SK-N-SH (cell line): ENCODE measurements around the gene NSF. TPM values are rescaled to one million over a fixed set of nuclear protein-coding genes. Genes with fewer than 3 reads are reported as not detected.

ENCODE experiments used
- CTCF ChIA-PET: fragments of 300-600, 350-600 bp; formaldehyde crosslinking; extraction: SDS; loops from one replicate; lab custom pipeline; 2021; lab: Yijun Ruan, JAX
- POLR2A ChIA-PET: fragments of 350-600 bp; sonication (Branson Sonifier 250); formaldehyde crosslinking; extraction: SDS; loops from one replicate; lab custom pipeline; 2020; ENCODE audit warnings: antibody characterized with exemption, inconsistent platforms; lab: Yijun Ruan, JAX
- DNase-seq: peaks from one replicate; pipeline ENCODE4 v3.0.0; 2012
- H2AFZ ChIP-seq: fragments of 200-600 bp; sonication (generic); 2 replicates; pipeline ENCODE4 v1.8.1; 2016; ENCODE audit warnings: antibody characterized with exemption, mild to moderate bottlenecking, low read depth
- H3F3A ChIP-seq: fragments of 200-600 bp; sonication (generic); replicated peaks from 2 replicates; pipeline ENCODE3; 2016; ENCODE audit warnings: antibody characterized with exemption, mild to moderate bottlenecking; ENCODE audit not compliant: insufficient read depth
- H3K27ac ChIP-seq, 2 experiments: fragments of 200-500 bp in 1 of 2; fragments of 200-600 bp in 1 of 2; sonication (Bioruptor generic) in 1 of 2; sonication (generic), shearing (Covaris generic) in 1 of 2; 2 replicates each; pipeline versions ENCODE4 v1.5.1 to v1.6.1; 2014 to 2016; ENCODE audit warnings: low read depth in 2 of 2, inconsistent platforms in 1 of 2, low read length in 1 of 2, mild to moderate bottlenecking in 1 of 2, mixed read lengths in 1 of 2
- H3K27me3 ChIP-seq: fragments of 200-600 bp; sonication (generic), shearing (Covaris generic); 2 replicates; pipeline ENCODE4 v1.6.1; 2016; ENCODE audit warnings: mixed run types; ENCODE audit not compliant: insufficient read depth
- H3K36me3 ChIP-seq, 2 experiments: fragments of 200-500 bp in 1 of 2; fragments of 200-600 bp in 1 of 2; sonication (Bioruptor generic) in 1 of 2; sonication (generic) in 1 of 2; replicated peaks in 1 of 2; 2 replicates each; pipeline versions ENCODE3 to v1.5.1; 2014 to 2016; ENCODE audit warnings: low read length in 1 of 2, mild to moderate bottlenecking in 1 of 2; ENCODE audit not compliant: insufficient read depth in 2 of 2, control insufficient read depth in 1 of 2
- H3K4me1 ChIP-seq, 2 experiments: fragments of 200-500 bp in 1 of 2; fragments of 200-600 bp in 1 of 2; sonication (Bioruptor generic) in 1 of 2; sonication (generic), shearing (Covaris generic) in 1 of 2; 2 replicates each; pipeline versions ENCODE4 v1.5.1 to v1.6.1; 2014 to 2016; ENCODE audit warnings: low read depth in 1 of 2, low read length in 1 of 2, mixed run types in 1 of 2; ENCODE audit not compliant: insufficient read depth in 2 of 2, control insufficient read depth in 1 of 2
- H3K4me2 ChIP-seq: fragments of 200-600 bp; sonication (generic), shearing (Covaris generic); 2 replicates; pipeline ENCODE4 v1.6.1; 2017; ENCODE audit warnings: mixed run types
- H3K4me3 ChIP-seq, 2 experiments: fragments of 200-500 bp in 1 of 2; fragments of 200-600 bp in 1 of 2; sonication (Bioruptor generic) in 1 of 2; sonication (generic), shearing (Covaris generic) in 1 of 2; 2 replicates each; pipeline versions ENCODE4 v1.5.1 to v1.8.1; 2014 to 2016; ENCODE audit warnings: low read depth in 2 of 2, inconsistent platforms in 1 of 2, low read length in 1 of 2, mild to moderate bottlenecking in 1 of 2, mixed read lengths in 1 of 2, moderate library complexity in 1 of 2
- H3K79me2 ChIP-seq: fragments of 200-600 bp; sonication (generic); 2 replicates; pipeline ENCODE4 v1.8.1; 2017; ENCODE audit warnings: mild to moderate bottlenecking; ENCODE audit not compliant: insufficient read depth
- H3K9ac ChIP-seq: fragments of 200-600 bp; sonication (generic); 2 replicates; pipeline ENCODE4 v1.6.1; 2017; ENCODE audit warnings: mixed run types
- H3K9me2 ChIP-seq: fragments of 200-600 bp; sonication (generic); 2 replicates; pipeline ENCODE4 v1.6.1; 2017; ENCODE audit warnings: mixed run types
- H3K9me3 ChIP-seq: fragments of 200-600 bp; sonication (generic); 2 replicates; pipeline ENCODE4 v1.6.1; 2017; ENCODE audit warnings: mixed run types, mild to moderate bottlenecking, moderate library complexity
- H4K20me1 ChIP-seq: fragments of 200-600 bp; sonication (generic); 2 replicates; pipeline ENCODE4 v1.6.1; 2017; ENCODE audit warnings: mild to moderate bottlenecking, mixed run types; ENCODE audit not compliant: insufficient read depth
- CHD2 ChIP-seq: fragments of 150-350 bp; IDR thresholded peaks from 2 replicates; pipeline ENCODE4 v1.6.1; 2018; ENCODE audit warnings: low read length; ENCODE audit not compliant: partially characterized antibody
- CTCF ChIP-seq: fragments of 200-600 bp; sonication (generic); IDR thresholded peaks from 2 replicates; pipeline ENCODE4 v1.6.1; 2017; ENCODE audit warnings: antibody characterized with exemption, mild to moderate bottlenecking, moderate library complexity
- EZH2phosphoT487 ChIP-seq: fragments of 200-600 bp; sonication (generic); IDR thresholded peaks from 2 replicates; pipeline ENCODE4 v1.6.1; 2017; ENCODE audit warnings: low read depth, mixed run types, mild to moderate bottlenecking, antibody characterized with exemption, moderate library complexity, borderline replicate concordance
- FOSL2 ChIP-seq: IDR thresholded peaks from 2 replicates; pipeline ENCODE4 v1.4.0; 2012; ENCODE audit warnings: low read depth, mild to moderate bottlenecking, moderate library complexity, borderline replicate concordance
- FOXJ3 ChIP-seq: sonication (generic); formaldehyde crosslinking; IDR thresholded peaks from 2 replicates; pipeline ENCODE4 v1.5.1; 2020; ENCODE audit warnings: mild to moderate bottlenecking, missing genetic modification reagents
- GABPA ChIP-seq: IDR thresholded peaks from 2 replicates; pipeline ENCODE4 v1.4.0; 2012; ENCODE audit warnings: low read depth, mild to moderate bottlenecking
- GATA2 ChIP-seq: sonication (generic); formaldehyde crosslinking; IDR thresholded peaks from 2 replicates; pipeline ENCODE4 v1.5.0; 2020; ENCODE audit warnings: mild to moderate bottlenecking, missing genetic modification reagents
- IRF3 ChIP-seq: fragments of 150-350 bp; IDR thresholded peaks from 2 replicates; pipeline ENCODE4 v1.6.1; 2016; ENCODE audit warnings: mild to moderate bottlenecking, low read depth, low read length
- MEF2A ChIP-seq: IDR thresholded peaks from 2 replicates; pipeline ENCODE4 v1.4.0; 2012; ENCODE audit warnings: low read depth, borderline replicate concordance
- MXI1 ChIP-seq: IDR thresholded peaks from 2 replicates; pipeline ENCODE4 v1.6.1; 2012; ENCODE audit warnings: mild to moderate bottlenecking, low read depth, low read length, improper control_type of control experiment
- NRF1 ChIP-seq: IDR thresholded peaks from 2 replicates; pipeline ENCODE4 v1.6.1; 2012; ENCODE audit warnings: low read depth, mild to moderate bottlenecking, low read length
- POLR2AphosphoS5 ChIP-seq: IDR thresholded peaks from 2 replicates; pipeline ENCODE4 v1.6.1; 2012; ENCODE audit warnings: low read depth, low read length
- RCOR1 ChIP-seq: fragments of 150-350 bp; IDR thresholded peaks from 2 replicates; pipeline ENCODE4 v1.6.1; 2017; ENCODE audit warnings: antibody characterized with exemption, low read length
- RFX5 ChIP-seq: IDR thresholded peaks from 2 replicates; pipeline ENCODE4 v1.6.1; 2012; ENCODE audit warnings: mild to moderate bottlenecking, improper control_type of control experiment, low read length
- SMC3 ChIP-seq: IDR thresholded peaks from 2 replicates; pipeline ENCODE4 v1.6.1; 2012; ENCODE audit warnings: low read depth, low read length, improper control_type of control experiment
- TCF12 ChIP-seq: IDR thresholded peaks from 2 replicates; pipeline ENCODE4 v1.4.0; 2012
- TEAD4 ChIP-seq: IDR thresholded peaks from 2 replicates; pipeline ENCODE4 v1.4.0; 2012; ENCODE audit warnings: mild to moderate bottlenecking, borderline replicate concordance; ENCODE audit not compliant: insufficient read depth
- YY1 ChIP-seq: IDR thresholded peaks from 2 replicates; pipeline ENCODE4 v1.4.0; 2012; ENCODE audit warnings: low read depth, mild to moderate bottlenecking
- WGBS: methylation state at CpG from one replicate; pipeline ENCODE4 v1.1.6; 2017; ENCODE audit warnings: low lambda C conversion rate; 5-methylcytosine and 5-hydroxymethylcytosine counted together
- polyA plus RNA-seq, 3 experiments: library from polyadenylated mRNA; depleted of rRNA; stranded (reverse); fragments of >200 nt; gene quantifications; 2 replicates each; pipeline ENCODE4 v1.2.3, GENCODE V29; 2012

NSF gene
- polyA plus RNA-seq, 1 of the 3 experiments (the other 2 are of a cell fraction), result 31.4 TPM

- Histone ChIP-seq H3K79me2 (no peaks in the 10 kb centered on the region), H3F3A (peaks cover 15% of the 10 kb centered on the region), H3K9me2 (no peaks in the 10 kb centered on the region), H3K27ac (no peak overlapping the region), H3K4me3 (no peak overlapping the region), H4K20me1 (no peaks in the 10 kb centered on the region), H3K9ac (no peak overlapping the region), H3K4me2 (no peak overlapping the region), H2AFZ (no peak overlapping the region)
- CTCF ChIA-PET, result no interaction called here
- DNase-seq, result peak; percentile 51
- POLR2A ChIA-PET, result no interaction called here
- TF ChIP-seq POLR2AphosphoS5, result peak; percentile 8; the same call in 1 of the 2 replicates
- no peak for TF ChIP-seq MEF2A
- TF ChIP-seq, all 33 proteins: peak for 1
- no peaks in the 10 kb centered on the region for H3K27me3 ChIP-seq
- no peaks in the 10 kb centered on the region for H3K36me3 ChIP-seq
- peaks cover 10 to 29% of the 10 kb centered on the region in 2 experiments; a peak in 3 of 4 replicates for H3K4me1 ChIP-seq
- no peaks in the 10 kb centered on the region for H3K9me3 ChIP-seq
- 96% methylated on average over 52 of the region's 56 CpGs for WGBS
These were observed 179.3 kb downstream of the NSF start for GRCh38 chr17:46769531-46770438.

- Histone ChIP-seq H3K27ac (no peak overlapping the region), H2AFZ (no peak overlapping the region), H3K9me3 (no peaks in the 10 kb centered on the region), H3K36me3 (no peaks in the 10 kb centered on the region), H3K9ac (no peak overlapping the region), H3K4me2 (no peak overlapping the region; the same call in 1 of the 2 replicates), H3F3A (peaks cover 8% of the 10 kb centered on the region), H3K4me1 (peaks cover 4 to 23% of the 10 kb centered on the region in 2 experiments; a peak in 2 of 4 replicates), H3K9me2 (no peaks in the 10 kb centered on the region), H3K27me3 (no peaks in the 10 kb centered on the region), H4K20me1 (no peaks in the 10 kb centered on the region), H3K4me3 (peak overlapping the region; percentile 49 to 51; a peak in 2 of 4 replicates), H3K79me2 (no peaks in the 10 kb centered on the region)
- POLR2A ChIA-PET, result interaction anchor here (0.6 kb wide), 1 partner anchor 1180 kb away, joined by 4 read pairs; no protein-coding TSS in a partner anchor
- TF ChIP-seq TCF12 (no peak), CTCF (no peak), YY1 (no peak), EZH2phosphoT487 (no peak), SMC3 (no peak), NRF1 (no peak), MXI1 (no peak), FOXJ3 (CRISPR knock-in tag) (no peak), CHD2 (no peak), GABPA (no peak), RFX5 (no peak), TEAD4 (no peak), FOSL2 (no peak), GATA2 (CRISPR knock-in tag) (no peak), IRF3 (no peak), RCOR1 (no peak)
- CTCF ChIA-PET, result no interaction called here
- DNase-seq, result peak; percentile 48
- WGBS, result 94% methylated on average over 14 of the region's 14 CpGs
These were observed 180.0 kb downstream of the NSF start for GRCh38 chr17:46770439-46770817.
